SKM-1 (cell line): ENCODE results near the gene MGAT5B.
"Not testable (repeated sequence)": the region's sequence is repeated elsewhere in the genome, so short reads cannot be mapped to it uniquely, and the experiment has no call there.

ENCODE experiments used
- DNase-seq: peaks from one replicate; lab custom pipeline; 2025; ENCODE audit not compliant: unreplicated experiment; lab: John Stamatoyannopoulos, UW

MGAT5B gene, protein sequence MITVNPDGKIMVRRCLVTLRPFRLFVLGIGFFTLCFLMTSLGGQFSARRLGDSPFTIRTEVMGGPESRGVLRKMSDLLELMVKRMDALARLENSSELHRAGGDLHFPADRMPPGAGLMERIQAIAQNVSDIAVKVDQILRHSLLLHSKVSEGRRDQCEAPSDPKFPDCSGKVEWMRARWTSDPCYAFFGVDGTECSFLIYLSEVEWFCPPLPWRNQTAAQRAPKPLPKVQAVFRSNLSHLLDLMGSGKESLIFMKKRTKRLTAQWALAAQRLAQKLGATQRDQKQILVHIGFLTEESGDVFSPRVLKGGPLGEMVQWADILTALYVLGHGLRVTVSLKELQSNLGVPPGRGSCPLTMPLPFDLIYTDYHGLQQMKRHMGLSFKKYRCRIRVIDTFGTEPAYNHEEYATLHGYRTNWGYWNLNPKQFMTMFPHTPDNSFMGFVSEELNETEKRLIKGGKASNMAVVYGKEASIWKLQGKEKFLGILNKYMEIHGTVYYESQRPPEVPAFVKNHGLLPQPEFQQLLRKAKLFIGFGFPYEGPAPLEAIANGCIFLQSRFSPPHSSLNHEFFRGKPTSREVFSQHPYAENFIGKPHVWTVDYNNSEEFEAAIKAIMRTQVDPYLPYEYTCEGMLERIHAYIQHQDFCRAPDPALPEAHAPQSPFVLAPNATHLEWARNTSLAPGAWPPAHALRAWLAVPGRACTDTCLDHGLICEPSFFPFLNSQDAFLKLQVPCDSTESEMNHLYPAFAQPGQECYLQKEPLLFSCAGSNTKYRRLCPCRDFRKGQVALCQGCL

DNA sequence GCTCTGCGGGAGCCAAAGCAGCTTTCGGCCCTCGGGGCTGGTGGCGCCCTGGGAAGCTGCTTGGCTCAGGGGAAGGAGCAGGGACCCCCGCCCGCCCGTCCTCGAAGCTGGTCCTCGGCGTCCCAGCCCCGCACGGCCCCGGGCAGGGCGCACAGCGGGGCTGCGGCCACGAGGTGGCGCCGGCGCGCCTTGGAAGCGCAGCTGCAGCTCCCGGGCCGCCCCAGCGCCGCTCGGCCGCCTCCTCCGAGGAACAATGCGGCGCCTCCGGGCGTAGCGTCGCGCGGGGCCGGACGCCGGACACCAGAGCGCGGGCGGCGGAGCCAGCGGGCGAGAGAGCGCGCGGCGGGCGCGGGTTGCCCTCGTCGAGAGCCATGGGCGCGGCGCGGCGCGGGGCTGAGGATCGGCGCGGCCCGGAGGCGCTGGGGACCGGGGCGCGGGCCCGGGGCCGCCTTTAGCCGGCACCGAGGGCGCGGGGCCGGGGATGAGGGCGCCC lies at the start of gene MGAT5B:
Gene MGAT5B (plus strand): TSS at position 229 of the 493 bp plus-strand sequence. CDS start 626 bp downstream, outside the sequence.
- DNase-seq: no peak

DNA sequence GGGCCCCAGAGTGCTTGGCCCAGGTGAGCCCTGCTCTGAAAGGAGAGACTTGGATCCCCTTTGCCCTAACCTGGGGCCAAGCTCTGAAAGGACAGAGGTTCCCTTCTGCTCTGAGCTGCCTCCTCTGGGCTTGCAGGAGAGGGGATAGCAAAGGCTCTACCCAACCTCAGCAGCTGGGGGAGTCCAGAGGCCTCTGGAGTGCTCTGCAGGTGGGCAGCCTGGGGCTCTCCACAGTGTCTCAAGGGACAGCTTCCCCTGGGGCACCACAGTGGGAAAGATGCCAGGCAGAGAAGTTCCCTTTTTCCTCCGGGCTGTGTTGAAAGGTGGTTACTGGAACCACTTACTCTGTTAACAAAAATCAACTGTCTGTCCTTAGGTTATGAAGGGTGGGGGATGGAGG lies 48.2 kb upstream of the MGAT5B start:
- no peak for DNase-seq

- no peak for DNase-seq
Measured at GRCh38 chr17:76820561-76820960, 47.6 kb upstream of the MGAT5B start.

- DNase-seq: no peak
Measured at GRCh38 chr17:76822184-76822778, 45.9 kb upstream of the MGAT5B start.

DNA sequence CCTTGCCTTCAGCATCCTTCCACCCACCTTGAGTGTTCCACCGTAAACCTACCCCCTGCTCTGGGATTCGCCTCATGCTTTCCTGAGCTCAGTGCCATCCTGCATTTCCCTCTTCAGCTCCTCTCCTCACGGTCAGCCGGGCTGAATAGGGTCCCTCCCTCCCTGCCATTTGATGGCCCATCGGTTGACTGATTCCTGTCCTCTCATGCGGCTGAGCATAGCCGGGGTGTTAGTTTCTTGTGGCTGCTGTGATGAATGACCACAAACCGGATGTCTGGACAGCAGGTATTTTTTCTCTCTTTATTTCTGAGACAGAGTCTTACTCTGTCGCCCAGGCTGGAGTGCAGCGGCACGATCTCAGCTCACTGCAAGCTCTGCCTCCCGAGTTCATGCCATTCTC lies 44.1 kb upstream of the MGAT5B start:
- DNase-seq: no peak

DNA sequence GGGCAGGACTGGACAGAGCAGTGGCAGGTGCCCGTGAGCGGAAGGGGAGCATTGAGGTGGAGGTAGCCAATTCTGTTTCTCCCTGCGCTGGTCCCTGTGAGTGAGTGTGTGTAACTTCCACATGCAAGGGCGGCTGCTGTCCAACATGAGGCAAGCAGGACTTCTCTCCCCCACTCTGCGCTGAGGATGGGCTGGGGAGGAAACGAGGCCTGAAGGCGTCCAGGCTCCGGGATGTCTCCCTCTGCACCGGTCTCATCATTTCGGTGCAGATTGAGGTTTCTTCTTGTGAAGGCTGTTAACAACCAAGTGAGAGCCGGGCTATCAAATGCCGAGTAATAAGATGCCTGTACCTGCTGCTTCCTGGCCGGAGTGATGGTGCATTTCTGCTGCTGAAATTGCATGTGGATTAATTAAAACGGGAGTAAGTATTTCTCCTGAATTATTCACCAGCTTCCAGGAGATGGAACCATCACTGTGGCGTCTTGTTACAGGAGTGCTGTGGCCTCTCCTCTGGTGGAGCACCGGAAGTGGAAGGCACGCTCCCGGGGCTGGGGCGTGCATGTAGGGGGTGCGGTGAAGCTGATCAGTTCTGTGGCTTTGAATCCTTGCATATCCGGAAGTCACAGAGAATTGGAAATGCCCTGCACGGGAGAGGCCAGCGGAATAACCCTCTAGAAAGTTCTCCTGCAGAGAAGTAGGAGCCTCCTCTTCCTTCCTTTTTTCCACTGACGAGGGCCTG lies 41.7 kb upstream of the MGAT5B start:
- no peak for DNase-seq

- DNase-seq: no peak
Measured at GRCh38 chr17:76827736-76828135, 40.5 kb upstream of the MGAT5B start.

DNA sequence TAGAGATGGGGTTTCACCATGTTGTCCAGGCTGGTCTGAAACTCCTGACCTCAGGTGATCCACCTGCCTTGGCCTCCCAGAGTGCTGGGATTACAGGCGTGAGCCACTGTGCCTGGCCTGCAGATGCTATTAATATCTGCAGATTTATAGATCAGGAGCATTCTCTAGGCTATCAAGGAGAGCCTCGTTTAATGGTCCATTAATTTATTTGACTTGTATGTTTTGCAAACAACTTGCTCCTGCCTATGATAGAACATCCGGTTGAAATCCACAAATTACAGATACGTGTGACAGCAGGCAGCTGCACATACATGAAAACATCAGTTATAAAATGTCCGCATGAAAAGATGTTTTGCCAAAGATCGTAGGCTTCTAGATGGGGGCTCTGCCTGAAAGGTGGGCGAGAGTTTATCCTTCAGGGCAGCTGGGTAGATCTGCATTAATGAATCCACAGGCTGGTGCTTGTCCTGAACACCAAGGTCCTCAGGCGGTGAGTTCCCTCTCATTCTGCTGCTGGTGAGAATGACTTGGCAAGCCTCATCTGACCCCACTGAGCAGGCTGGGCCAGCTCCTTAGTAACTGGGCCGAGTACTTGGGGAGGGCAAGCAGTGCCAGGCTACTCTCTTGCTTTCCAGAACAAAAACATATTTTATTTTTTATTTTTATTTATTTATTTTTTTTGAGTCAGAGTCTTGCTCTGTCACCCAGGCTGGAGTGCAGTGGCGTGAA lies 37.1 kb upstream of the MGAT5B start:
- DNase-seq: no peak

DNA sequence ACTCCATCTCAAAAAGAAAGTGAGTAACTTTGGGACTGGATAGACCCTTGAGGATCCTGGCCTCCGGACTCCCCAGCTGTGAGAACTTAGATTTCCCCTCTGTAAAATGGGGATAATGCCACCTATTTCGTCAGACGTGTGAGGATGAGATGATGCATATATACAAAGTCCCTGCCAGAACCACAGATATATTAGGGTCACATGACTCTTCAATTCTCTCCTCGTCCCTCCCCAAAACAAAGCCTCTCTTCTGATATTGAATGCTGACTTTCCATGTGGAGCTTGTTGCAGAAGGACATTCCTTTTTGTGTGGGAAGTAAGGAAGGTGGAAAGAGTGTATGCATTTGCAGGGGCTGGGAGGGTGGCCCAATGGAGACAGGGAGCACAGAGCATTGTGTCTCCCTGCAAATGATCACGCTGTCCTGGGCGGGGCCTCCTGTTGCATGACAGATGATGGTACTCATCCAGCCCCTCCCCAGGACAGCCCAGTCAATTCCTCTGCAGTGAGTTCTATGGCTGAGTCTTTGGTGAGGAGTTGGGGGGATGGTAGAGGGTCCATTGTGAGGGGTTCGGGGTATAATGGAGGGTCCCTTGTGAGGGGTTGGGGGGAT lies 35.1 kb upstream of the MGAT5B start:
- DNase-seq: no peak

DNA sequence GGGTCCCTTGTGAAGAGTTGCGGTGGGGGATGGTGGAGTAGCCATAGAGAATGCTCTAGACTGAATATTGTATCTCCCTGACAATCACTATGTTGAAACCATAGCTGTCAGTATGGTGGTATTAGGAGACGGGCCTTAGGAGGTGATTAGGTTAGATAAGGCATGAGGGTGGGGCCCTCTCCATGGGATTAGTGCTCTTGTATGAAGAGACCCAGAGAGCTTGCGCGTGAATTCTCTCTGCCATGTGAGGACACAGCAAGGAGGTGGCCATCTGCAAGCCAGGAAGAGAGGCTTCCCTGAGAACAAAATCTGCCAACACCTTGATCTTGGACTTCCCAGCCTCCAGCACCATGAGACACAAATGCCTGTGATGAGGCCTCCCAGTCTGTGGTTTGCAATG lies 34.5 kb upstream of the MGAT5B start:
- DNase-seq: no peak

- no peak for DNase-seq
Measured at GRCh38 chr17:76834870-76835269, 33.3 kb upstream of the MGAT5B start.

DNA sequence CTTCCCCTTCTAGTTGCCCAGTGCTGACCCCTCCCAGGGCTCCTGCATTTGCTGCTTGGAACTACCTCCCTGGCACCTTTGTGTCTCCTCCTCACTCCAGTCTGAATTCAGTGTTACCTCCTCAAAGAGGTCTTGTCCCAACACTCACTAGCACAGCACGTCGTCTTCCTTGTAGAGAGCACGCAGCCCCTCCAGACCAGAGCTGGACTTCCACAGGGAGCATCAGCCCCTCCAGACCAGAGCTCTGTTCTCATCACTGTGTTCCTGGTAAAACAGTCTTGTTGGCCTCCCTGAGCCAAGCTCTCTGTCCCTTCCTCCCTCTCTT lies 27.8 kb upstream of the MGAT5B start:
- no peak for DNase-seq

GRCh38 chr17:76840884-76841775 lies 27.1 kb upstream of the MGAT5B start:
- no peak for DNase-seq

- DNase-seq: no peak
Measured at GRCh38 chr17:76841776-76842405, 26.3 kb upstream of the MGAT5B start.

DNA sequence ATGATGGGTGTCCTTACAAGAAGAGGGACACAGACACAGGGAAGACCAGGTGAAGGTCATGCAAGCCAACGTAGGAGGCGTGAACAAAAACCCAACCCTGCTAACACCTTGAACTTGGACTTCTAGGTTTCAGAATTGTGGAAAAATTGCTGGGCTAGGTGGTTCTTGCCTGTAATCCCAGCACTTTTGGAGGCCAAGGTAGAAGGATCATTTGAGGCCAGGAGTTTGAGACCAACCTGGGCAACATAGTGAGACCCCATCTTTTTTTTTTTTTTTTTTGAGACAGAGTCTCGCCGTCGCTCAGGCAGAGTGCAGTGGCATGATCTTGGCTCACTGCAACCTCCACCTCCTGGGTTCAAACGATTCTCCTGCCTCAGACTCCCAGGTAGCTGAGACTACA lies 25.1 kb upstream of the MGAT5B start:
- not testable (repeated sequence) for DNase-seq

DNA sequence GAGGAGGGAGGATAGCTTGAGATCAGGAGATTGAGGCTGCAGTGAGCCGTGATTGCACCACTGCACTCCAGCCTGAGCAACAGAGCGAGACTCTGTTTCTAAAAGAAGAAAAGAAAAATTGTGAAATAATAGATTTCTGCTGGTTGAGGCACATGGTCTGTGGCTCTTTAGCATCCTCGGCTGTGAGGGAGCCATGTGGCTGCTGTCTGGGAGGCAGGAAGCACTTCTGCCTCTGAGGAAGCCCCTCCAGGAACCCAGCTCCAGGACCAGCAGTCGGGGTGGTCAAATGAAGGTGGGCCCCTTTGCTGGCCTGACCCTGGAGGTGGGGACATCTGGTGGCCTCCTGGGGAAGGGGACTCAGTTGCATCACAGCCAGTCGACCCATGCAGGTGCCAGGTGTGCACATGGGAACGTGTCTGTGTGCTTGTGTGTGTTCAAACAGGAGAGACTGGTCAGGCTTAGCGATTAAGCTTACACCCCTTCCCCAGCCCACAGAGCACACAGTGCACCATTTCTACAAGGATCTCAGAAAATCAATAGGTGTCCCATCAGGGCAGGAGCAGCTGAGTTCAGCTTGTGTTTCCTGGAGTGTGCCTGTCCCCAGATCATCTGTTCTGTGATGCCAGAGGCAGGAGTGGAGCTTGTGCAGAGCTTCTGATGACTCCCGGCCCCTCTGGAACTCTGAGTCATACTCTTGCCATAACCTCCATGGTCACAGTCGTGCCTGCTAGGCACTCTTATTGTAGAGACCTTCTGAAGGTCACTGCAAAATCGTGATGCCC lies 24.3 kb upstream of the MGAT5B start:
- no peak for DNase-seq

DNA sequence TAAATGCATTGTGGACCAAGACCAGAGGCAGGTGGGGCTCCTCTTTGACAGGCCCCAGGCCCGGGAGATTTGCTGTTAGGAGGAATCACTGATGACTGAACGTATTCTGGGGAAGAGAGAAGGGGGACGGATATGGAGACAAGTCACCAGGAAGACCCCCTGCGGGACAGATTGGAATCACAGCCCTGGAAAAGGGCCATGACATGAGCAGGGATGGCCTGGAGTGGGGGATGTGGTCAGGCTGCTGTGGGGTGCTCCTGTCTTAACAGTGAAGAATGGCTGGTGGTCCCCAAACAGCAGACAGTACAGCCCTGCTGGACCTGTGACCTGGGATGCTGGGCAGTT lies 23.7 kb upstream of the MGAT5B start:
- DNase-seq: no peak

DNA sequence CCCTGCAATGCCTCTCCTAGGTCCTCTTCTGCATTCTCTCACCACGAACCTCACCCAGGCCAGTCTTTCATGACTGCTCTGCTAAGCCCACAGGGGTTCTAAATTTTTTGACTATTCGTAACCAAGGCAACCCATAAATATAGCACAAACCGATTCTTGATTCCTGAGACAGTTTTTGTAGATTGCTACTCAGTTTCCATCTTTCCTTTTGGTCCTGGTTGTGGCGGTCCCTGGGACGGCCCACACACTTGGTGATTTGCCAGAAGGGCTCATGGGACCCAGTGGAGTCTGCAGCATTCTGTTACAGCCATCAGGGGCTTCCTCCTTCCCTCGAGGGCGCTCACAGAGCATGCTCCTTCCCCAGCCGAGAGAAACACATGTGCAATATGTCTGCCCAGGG lies 23.4 kb upstream of the MGAT5B start:
- no peak for DNase-seq
